B cell (primary cell): ENCODE data around the gene NFATC1. TPM values are rescaled to one million over a fixed set of nuclear protein-coding genes. Genes with fewer than 3 reads are reported as not detected.

Experiments
- ATAC-seq: fragments of 200-7000 bp; cut with Tn5 transposase; one replicate; pipeline ENCODE4 v1.10.0; 2021; ENCODE audit warnings: low read depth, mild to moderate bottlenecking, moderate number of reproducible peaks, moderate library complexity
- CTCF ChIA-PET: fragments of 350-600 bp; sonication (Branson Sonifier 250); formaldehyde crosslinking; loops from one replicate; lab custom pipeline; 2021; ENCODE audit warnings: antibody characterized with exemption, inconsistent platforms; lab: Charles Lee
- POLR2A ChIA-PET: fragments of 350-600 bp; sonication (Branson Sonifier 250); formaldehyde crosslinking; loops from one replicate; lab custom pipeline; 2021; ENCODE audit warnings: antibody characterized with exemption; lab: Charles Lee
- DNase-seq: peaks from one replicate; pipeline ENCODE4 v3.0.0; 2013
- H2AFZ ChIP-seq: 2 replicates; pipeline ENCODE4 v1.6.1; 2012; ENCODE audit warnings: mild to moderate bottlenecking, low read depth, low read length; ENCODE audit not compliant: insufficient read depth, poor library complexity, severe bottlenecking
- H3K27ac ChIP-seq, 2 donors: 1 replicate in 1 of 2; 2 replicates in 1 of 2; pipeline ENCODE4 v1.5.1; 2012 to 2013; ENCODE audit warnings: low read length in 2 of 2, mild to moderate bottlenecking in 2 of 2, moderate library complexity in 1 of 2
- H3K27me3 ChIP-seq, 4 experiments: fragments of 200-600 bp in 1 of 4; sonication (generic) in 1 of 4; replicated peaks in 1 of 4; 1 replicate in 2 of 4; 2 replicates in 2 of 4; pipeline versions ENCODE4 v1.6.1 to v1.7.0; 2013 to 2016; ENCODE audit warnings: low read length in 3 of 4, mild to moderate bottlenecking in 2 of 4, mixed read lengths in 1 of 4, moderate library complexity in 1 of 4; ENCODE audit not compliant: insufficient read depth in 4 of 4, control insufficient read depth in 3 of 4; ENCODE audit errors: control extremely low read depth in 1 of 4
- H3K36me3 ChIP-seq, 2 experiments: replicated peaks in 1 of 2; 1 replicate in 1 of 2; 2 replicates in 1 of 2; pipeline versions ENCODE4 v1.6.1 to v1.7.1; 2013; ENCODE audit warnings: low read length in 1 of 2; ENCODE audit not compliant: insufficient read depth in 2 of 2, control insufficient read depth in 1 of 2; ENCODE audit errors: control extremely low read depth in 1 of 2, extremely low read depth in 1 of 2
- H3K4me1 ChIP-seq, 2 donors: fragments of 200-600 bp in 1 of 2; sonication (generic) in 1 of 2; 1 replicate in 1 of 2; 2 replicates in 1 of 2; pipeline versions ENCODE4 v1.5.1 to v1.6.1; 2013 to 2017; ENCODE audit warnings: low read length in 2 of 2; ENCODE audit not compliant: control insufficient read depth in 2 of 2, insufficient read depth in 2 of 2
- H3K4me2 ChIP-seq: replicated peaks from 2 replicates; pipeline ENCODE3; 2012; ENCODE audit warnings: mild to moderate bottlenecking, low read depth, low read length; ENCODE audit not compliant: poor library complexity, severe bottlenecking
- H3K4me3 ChIP-seq, 5 experiments: fragments of 200-600 bp in 1 of 5; sonication (generic) in 1 of 5; 1 replicate in 3 of 5; 2 replicates in 2 of 5; pipeline versions ENCODE4 v1.5.1 to v1.7.0; 2011 to 2016; ENCODE audit warnings: low read length in 4 of 5, mild to moderate bottlenecking in 4 of 5, low read depth in 2 of 5, control low read depth in 1 of 5, moderate library complexity in 1 of 5; ENCODE audit not compliant: insufficient read depth in 1 of 5; ENCODE audit errors: control extremely low read depth in 1 of 5, extremely low read depth in 1 of 5
- H3K79me2 ChIP-seq: fragments of 200-600 bp; sonication (generic); one replicate; pipeline ENCODE4 v1.6.0; 2016; ENCODE audit warnings: low read length; ENCODE audit not compliant: control insufficient read depth, insufficient read depth
- H3K9ac ChIP-seq: fragments of 200-600 bp; sonication (generic); 2 replicates; pipeline ENCODE4 v1.6.1; 2017; ENCODE audit warnings: mild to moderate bottlenecking, low read length, moderate library complexity
- H3K9me3 ChIP-seq, 3 donors: one replicate each; pipeline versions ENCODE4 v1.6.1 to v1.7.1; 2013; ENCODE audit warnings: low read length in 2 of 3; ENCODE audit not compliant: control insufficient read depth in 2 of 3, insufficient read depth in 1 of 3; ENCODE audit errors: control extremely low read depth in 1 of 3
- H4K20me1 ChIP-seq: 2 replicates; pipeline ENCODE4 v1.6.0; 2012; ENCODE audit warnings: mild to moderate bottlenecking, low read length; ENCODE audit not compliant: insufficient read depth, control insufficient read depth, poor library complexity, severe bottlenecking
- H3K27ac Mint-ChIP-seq: one replicate; pipeline ENCODE4 v1.8.0; 2021; ENCODE audit warnings: mixed read lengths
- H3K27me3 Mint-ChIP-seq: one replicate; pipeline ENCODE4 v1.8.0; 2021; ENCODE audit warnings: mixed read lengths
- H3K4me1 Mint-ChIP-seq: one replicate; pipeline ENCODE4 v1.8.0; 2021; ENCODE audit warnings: mixed read lengths
- H3K4me3 Mint-ChIP-seq: one replicate; pipeline ENCODE4 v1.8.0; 2021; ENCODE audit warnings: mixed read lengths
- H3K9me3 Mint-ChIP-seq: one replicate; pipeline ENCODE4 v1.8.0; 2022; ENCODE audit warnings: mixed read lengths; ENCODE audit not compliant: insufficient read depth
- EZH2 ChIP-seq: IDR thresholded peaks from 2 replicates; pipeline ENCODE4 v1.6.1; 2012; ENCODE audit warnings: borderline replicate concordance, low read depth, mild to moderate bottlenecking, moderate library complexity, low read length; ENCODE audit not compliant: insufficient read depth, poor library complexity, severe bottlenecking
- WGBS: methylation state at CpG from one replicate; pipeline ENCODE4 v1.1.5; 2013; ENCODE audit warnings: missing lambda C conversion rate; ENCODE audit not compliant: insufficient coverage; 5-methylcytosine and 5-hydroxymethylcytosine counted together
- intact Hi-C: fragments of 100-400 bp; cut with micrococcal nuclease; formaldehyde crosslinking; loops from one replicate; pipeline ENCODE4 v1.10.0; 2022
- polyA plus RNA-seq: library from polyadenylated mRNA; depleted of rRNA; stranded (reverse); fragments of >200 nt; gene quantifications from 2 replicates; pipeline ENCODE4 v1.2.3, GENCODE V29; 2012
- total RNA-seq, 2 donors: library from RNA; stranded (reverse); fragments of 120-200 nt in 1 of 2; gene quantifications; 1 replicate in 1 of 2; 2 replicates in 1 of 2; pipeline versions ENCODE4 v1.2.3 to v1.2.4, GENCODE V29; 2013 to 2022
- TF ChIP-seq, protein P1 (sequence below): fragments of 200-600 bp; IDR thresholded peaks from one replicate; pipeline ENCODE4 v1.8.0; 2022; ENCODE audit warnings: antibody characterized with exemption, mild to moderate bottlenecking

The NFATC1 gene
- total and polyA plus RNA-seq, 2 donors (not counting 1 experiment from before 2014, with no cell fraction given): 32.2 to 108 TPM

DNA sequence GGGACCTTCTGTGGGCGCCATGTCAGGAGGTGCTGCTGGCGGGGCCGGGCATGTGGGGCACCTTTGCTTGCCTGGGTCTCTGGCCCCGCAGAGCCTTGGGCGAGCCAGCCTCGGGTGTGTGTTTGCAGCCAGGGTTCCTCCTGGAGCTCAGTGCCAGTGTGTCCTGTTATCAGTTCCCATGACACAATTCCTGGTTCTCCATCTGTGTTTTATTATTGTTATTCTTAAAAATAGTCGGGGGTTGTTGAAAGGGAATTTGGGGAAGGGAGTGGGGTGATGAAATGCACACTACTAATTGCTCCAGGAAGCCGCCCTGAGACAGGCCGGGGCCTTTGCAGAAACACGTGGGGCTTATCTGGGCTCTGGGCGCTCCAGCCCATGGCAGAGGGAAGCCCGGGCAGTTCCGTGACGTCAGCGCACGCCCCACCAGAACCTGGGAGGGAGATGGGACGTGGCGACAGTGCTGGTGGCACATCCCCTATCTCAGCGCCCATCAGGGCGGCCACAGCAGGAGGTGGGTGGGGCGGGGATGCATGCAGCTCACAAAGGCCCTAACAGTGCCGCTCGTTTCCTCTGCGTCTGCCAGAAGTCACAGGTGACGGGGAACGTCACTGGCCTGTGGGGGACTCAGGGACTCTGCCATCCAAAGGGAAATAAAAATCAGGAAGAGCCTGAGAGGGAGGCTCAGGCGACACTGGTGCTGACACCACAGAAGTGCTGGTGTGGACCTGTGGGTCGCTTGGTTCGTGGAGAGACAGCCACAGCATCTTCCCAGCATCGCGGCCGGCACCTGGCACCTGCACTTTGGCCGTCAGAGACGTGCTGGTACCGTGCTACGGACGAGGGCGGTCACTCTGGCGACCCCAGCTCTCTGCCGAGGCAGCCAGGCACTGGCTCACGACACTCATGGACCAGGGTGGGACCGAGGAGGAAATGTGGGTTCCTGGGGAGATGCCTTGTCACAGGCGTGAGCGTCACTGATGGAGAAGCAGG is 131.0 kb downstream of the NFATC1 start:
- ChIA-PET POLR2A (no interaction called here), CTCF (interaction anchor here (1.5 to 7.9 kb wide), 5 partner anchors 91 to 146 kb away, joined by 4 to 201 read pairs (median 10); no protein-coding TSS in a partner anchor)
- H3K9ac ChIP-seq: no peak overlapping the region
- no peak overlapping the region for H2AFZ ChIP-seq
- Mint-ChIP-seq H3K4me1 (peaks cover 45% of the 10 kb centered on the region), H3K9me3 (no peaks in the 10 kb centered on the region), H3K4me3 (no peak overlapping the region), H3K27ac (no peak overlapping the region), H3K27me3 (no peaks in the 10 kb centered on the region)
- H3K9me3 ChIP-seq: peaks cover 0 to 3% (median 0%) of the 10 kb centered on the region in 3 donors
- 96% methylated on average over 40 of the region's 44 CpGs for WGBS
- peaks cover 40% of the 10 kb centered on the region for H3K79me2 ChIP-seq
- H3K4me2 ChIP-seq: no peak overlapping the region
- H3K4me1 ChIP-seq: peaks cover 35 to 39% of the 10 kb centered on the region in 2 donors
- peaks cover 0 to 33% of the 10 kb centered on the region in 2 experiments for H3K36me3 ChIP-seq
- no peak overlapping the region for H3K27ac ChIP-seq
- H4K20me1 ChIP-seq: peaks cover 6% of the 10 kb centered on the region
- H3K27me3 ChIP-seq: no peaks in the 10 kb centered on the region
- ATAC-seq: no peak
- DNase-seq: no peak
- TF ChIP-seq, protein P1, sequence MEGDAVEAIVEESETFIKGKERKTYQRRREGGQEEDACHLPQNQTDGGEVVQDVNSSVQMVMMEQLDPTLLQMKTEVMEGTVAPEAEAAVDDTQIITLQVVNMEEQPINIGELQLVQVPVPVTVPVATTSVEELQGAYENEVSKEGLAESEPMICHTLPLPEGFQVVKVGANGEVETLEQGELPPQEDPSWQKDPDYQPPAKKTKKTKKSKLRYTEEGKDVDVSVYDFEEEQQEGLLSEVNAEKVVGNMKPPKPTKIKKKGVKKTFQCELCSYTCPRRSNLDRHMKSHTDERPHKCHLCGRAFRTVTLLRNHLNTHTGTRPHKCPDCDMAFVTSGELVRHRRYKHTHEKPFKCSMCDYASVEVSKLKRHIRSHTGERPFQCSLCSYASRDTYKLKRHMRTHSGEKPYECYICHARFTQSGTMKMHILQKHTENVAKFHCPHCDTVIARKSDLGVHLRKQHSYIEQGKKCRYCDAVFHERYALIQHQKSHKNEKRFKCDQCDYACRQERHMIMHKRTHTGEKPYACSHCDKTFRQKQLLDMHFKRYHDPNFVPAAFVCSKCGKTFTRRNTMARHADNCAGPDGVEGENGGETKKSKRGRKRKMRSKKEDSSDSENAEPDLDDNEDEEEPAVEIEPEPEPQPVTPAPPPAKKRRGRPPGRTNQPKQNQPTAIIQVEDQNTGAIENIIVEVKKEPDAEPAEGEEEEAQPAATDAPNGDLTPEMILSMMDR: no peak
- TF ChIP-seq EZH2: no peak
- H3K4me3 ChIP-seq: no peak overlapping the region
- intact Hi-C loops: no loop called here
